ENCODE measurements around the gene CCDC3. TPM values are rescaled to one million over a fixed set of nuclear protein-coding genes. Genes with fewer than 3 reads are reported as not detected.

CCDC3 gene
- polyA plus RNA-seq, 1 donor from 2014 or later, result 3.8 TPM

- no peak overlapping the region for H3K4me3 ChIP-seq (ENCODE audit: low read length)
- H3K9me2 ChIP-seq (ENCODE audit: insufficient read depth, low read length), result no peaks in the 10 kb centered on the region
- H3K27me3 ChIP-seq (ENCODE audit: insufficient read depth, low read depth, low read length), result no peaks in the 10 kb centered on the region
- no peak overlapping the region for H3K9ac ChIP-seq (ENCODE audit: low read length)
- H4K20me1 ChIP-seq (ENCODE audit: insufficient read depth), result no peaks in the 10 kb centered on the region
- H2AFZ ChIP-seq (ENCODE audit: low read depth, low read length), result no peak overlapping the region
- no peak for TF ChIP-seq CTCF (IDR thresholded peaks at IDR 0.05; ENCODE audit: poor library complexity, severe bottlenecking)
- TF ChIP-seq RAD21 (conservative IDR thresholded peaks at IDR 0.05), result no peak
- TF ChIP-seq MXI1 (conservative IDR thresholded peaks at IDR 0.05; ENCODE audit: poor library complexity, severe bottlenecking), result no peak
- H3K9me3 ChIP-seq (ENCODE audit: low read length), result no peaks in the 10 kb centered on the region
- H3K36me3 ChIP-seq (ENCODE audit: insufficient read depth, low read length), result no peaks in the 10 kb centered on the region
- no peaks in the 10 kb centered on the region for H3K79me2 ChIP-seq (replicated peaks; ENCODE audit: insufficient read depth, low read length)
- H3K4me2 ChIP-seq (ENCODE audit: low read length), result no peak overlapping the region
- H3F3A ChIP-seq (ENCODE audit: insufficient read depth, low read length, poor library complexity, severe bottlenecking), result no peaks in the 10 kb centered on the region
- no peak overlapping the region for H3K27ac ChIP-seq (ENCODE audit: low read length)
Measured at GRCh38 chr10:12928571-12928970, 72.9 kb downstream of the CCDC3 start.

- TF ChIP-seq SMC3 (conservative IDR thresholded peaks at IDR 0.05; ENCODE audit: poor library complexity) (no peak), EZH2 (IDR thresholded peaks at IDR 0.05; ENCODE audit: borderline replicate concordance, insufficient read depth, low read length, poor library complexity, severe bottlenecking) (no peak), RAD21 (conservative IDR thresholded peaks at IDR 0.05) (no peak), CTCF (IDR thresholded peaks at IDR 0.05; ENCODE audit: poor library complexity, severe bottlenecking) (no peak), MXI1 (conservative IDR thresholded peaks at IDR 0.05; ENCODE audit: poor library complexity, severe bottlenecking) (no peak), POLR2AphosphoS5 (IDR thresholded peaks at IDR 0.05) (no peak), EP300 (conservative IDR thresholded peaks at IDR 0.05; ENCODE audit: poor library complexity, severe bottlenecking) (no peak), REST (IDR thresholded peaks at IDR 0.05; ENCODE audit: borderline replicate concordance) (no peak), TAF1 (IDR thresholded peaks at IDR 0.05; ENCODE audit: low read depth) (no peak)
- H2AFZ ChIP-seq (ENCODE audit: low read depth, low read length), result no peak overlapping the region
- H4K20me1 ChIP-seq (ENCODE audit: insufficient read depth), result no peaks in the 10 kb centered on the region
- no peaks in the 10 kb centered on the region for H3F3A ChIP-seq (ENCODE audit: insufficient read depth, low read length, poor library complexity, severe bottlenecking)
- no peaks in the 10 kb centered on the region for H3K79me2 ChIP-seq (replicated peaks; ENCODE audit: insufficient read depth, low read length)
- no peaks in the 10 kb centered on the region for H3K9me3 ChIP-seq (ENCODE audit: low read length)
- no peaks in the 10 kb centered on the region for H3K9me2 ChIP-seq (ENCODE audit: insufficient read depth, low read length)
- H3K4me2 ChIP-seq (ENCODE audit: low read length), result no peak overlapping the region
- no peaks in the 10 kb centered on the region for H3K27me3 ChIP-seq (ENCODE audit: insufficient read depth, low read depth, low read length)
- H3K4me3 ChIP-seq (ENCODE audit: low read length), result no peak overlapping the region
- no peak overlapping the region for H3K9ac ChIP-seq (ENCODE audit: low read length)
- no peak overlapping the region for H3K27ac ChIP-seq (ENCODE audit: low read length)
- no peaks in the 10 kb centered on the region for H3K36me3 ChIP-seq (ENCODE audit: insufficient read depth, low read length)
Measured at GRCh38 chr10:12927896-12928295, 73.6 kb downstream of the CCDC3 start.

All from neural cell (in vitro differentiated cells).